ENCODE results near the gene DGAT2.

DGAT2 gene

DNA sequence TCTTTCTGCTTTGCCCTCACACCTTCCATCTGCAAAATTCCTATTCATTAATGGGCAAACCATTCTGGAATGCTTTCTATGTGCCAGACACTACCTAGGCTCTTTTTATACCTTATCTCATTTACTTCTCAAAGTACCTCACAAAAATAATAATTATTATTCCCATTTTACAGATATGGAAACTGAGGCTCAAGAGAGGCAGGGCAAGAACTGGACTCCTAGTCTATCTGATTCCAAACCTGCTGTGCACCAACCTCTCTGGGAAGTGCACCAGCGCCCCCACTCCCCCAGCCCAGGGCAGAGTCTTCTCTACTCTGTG is 826 bp upstream of the DGAT2 start:
- no peak overlapping the region for H3K4me3 ChIP-seq (replicated peaks; ENCODE audit: insufficient read depth, low read length)
- DNase-seq (ENCODE audit: low read depth in 1 of 2, low spot score in 1 of 2), result no peak
- TF ChIP-seq, protein P1, sequence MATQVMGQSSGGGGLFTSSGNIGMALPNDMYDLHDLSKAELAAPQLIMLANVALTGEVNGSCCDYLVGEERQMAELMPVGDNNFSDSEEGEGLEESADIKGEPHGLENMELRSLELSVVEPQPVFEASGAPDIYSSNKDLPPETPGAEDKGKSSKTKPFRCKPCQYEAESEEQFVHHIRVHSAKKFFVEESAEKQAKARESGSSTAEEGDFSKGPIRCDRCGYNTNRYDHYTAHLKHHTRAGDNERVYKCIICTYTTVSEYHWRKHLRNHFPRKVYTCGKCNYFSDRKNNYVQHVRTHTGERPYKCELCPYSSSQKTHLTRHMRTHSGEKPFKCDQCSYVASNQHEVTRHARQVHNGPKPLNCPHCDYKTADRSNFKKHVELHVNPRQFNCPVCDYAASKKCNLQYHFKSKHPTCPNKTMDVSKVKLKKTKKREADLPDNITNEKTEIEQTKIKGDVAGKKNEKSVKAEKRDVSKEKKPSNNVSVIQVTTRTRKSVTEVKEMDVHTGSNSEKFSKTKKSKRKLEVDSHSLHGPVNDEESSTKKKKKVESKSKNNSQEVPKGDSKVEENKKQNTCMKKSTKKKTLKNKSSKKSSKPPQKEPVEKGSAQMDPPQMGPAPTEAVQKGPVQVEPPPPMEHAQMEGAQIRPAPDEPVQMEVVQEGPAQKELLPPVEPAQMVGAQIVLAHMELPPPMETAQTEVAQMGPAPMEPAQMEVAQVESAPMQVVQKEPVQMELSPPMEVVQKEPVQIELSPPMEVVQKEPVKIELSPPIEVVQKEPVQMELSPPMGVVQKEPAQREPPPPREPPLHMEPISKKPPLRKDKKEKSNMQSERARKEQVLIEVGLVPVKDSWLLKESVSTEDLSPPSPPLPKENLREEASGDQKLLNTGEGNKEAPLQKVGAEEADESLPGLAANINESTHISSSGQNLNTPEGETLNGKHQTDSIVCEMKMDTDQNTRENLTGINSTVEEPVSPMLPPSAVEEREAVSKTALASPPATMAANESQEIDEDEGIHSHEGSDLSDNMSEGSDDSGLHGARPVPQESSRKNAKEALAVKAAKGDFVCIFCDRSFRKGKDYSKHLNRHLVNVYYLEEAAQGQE (IDR thresholded peaks at IDR 0.05; ENCODE audit: insufficient replicate concordance, low read depth), result no peak
- no peak for TF ChIP-seq POLR2AphosphoS5 (IDR thresholded peaks at IDR 0.05; ENCODE audit: low read depth)
- TF ChIP-seq GABPA (IDR thresholded peaks at IDR 0.05; ENCODE audit: low read depth), result no peak
- TF ChIP-seq, protein P2, sequence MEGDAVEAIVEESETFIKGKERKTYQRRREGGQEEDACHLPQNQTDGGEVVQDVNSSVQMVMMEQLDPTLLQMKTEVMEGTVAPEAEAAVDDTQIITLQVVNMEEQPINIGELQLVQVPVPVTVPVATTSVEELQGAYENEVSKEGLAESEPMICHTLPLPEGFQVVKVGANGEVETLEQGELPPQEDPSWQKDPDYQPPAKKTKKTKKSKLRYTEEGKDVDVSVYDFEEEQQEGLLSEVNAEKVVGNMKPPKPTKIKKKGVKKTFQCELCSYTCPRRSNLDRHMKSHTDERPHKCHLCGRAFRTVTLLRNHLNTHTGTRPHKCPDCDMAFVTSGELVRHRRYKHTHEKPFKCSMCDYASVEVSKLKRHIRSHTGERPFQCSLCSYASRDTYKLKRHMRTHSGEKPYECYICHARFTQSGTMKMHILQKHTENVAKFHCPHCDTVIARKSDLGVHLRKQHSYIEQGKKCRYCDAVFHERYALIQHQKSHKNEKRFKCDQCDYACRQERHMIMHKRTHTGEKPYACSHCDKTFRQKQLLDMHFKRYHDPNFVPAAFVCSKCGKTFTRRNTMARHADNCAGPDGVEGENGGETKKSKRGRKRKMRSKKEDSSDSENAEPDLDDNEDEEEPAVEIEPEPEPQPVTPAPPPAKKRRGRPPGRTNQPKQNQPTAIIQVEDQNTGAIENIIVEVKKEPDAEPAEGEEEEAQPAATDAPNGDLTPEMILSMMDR (IDR thresholded peaks at IDR 0.05; ENCODE audit: insufficient read depth, low read length), result no peak
- TF ChIP-seq SPI1 (IDR thresholded peaks at IDR 0.05; ENCODE audit: borderline replicate concordance, low read depth), result no peak
- no peaks in the 10 kb centered on the region for H3K27me3 ChIP-seq (ENCODE audit: insufficient read depth, poor library complexity, severe bottlenecking)
- H3K27ac ChIP-seq (replicated peaks), result no peak overlapping the region

DNA sequence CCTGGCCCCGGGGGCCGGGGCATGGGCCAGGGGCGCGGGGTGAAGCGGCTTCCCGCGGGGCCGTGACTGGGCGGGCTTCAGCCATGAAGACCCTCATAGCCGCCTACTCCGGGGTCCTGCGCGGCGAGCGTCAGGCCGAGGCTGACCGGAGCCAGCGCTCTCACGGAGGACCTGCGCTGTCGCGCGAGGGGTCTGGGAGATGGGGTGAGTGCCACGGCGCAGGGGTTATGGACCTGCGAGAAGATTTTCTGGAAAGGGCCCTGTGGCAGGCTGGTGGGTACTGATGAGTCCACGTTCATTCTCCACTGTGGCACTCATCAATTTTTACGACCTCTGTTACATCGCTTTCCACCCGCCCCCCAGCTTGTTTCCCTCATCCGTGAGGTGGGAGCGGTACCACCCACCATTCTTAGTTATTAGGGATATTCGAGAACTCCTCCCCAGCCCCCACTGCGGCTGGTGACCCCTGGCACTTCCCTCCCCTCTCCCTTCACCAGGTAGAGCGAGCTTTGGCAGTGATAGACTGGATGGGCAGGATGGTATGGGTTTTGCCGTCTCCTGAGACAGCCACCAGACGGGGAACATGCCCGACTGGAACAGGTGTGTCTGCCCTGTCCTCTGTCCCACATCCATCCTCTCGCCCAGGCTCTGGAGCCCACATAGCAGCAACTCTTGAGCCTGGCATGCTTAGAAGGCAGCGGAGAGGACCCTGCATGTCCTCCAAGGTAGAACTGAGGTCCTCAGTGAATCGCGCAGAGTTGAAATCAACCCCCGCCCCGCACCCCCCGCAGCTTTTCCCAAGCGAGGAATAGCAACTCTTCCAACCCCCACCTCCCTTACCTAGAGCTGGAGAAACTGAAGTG is 562 bp downstream of the DGAT2 start:
- DNase-seq (ENCODE audit: low read depth in 1 of 2, low spot score in 1 of 2), result no peak
- TF ChIP-seq POLR2AphosphoS5 (IDR thresholded peaks at IDR 0.05; ENCODE audit: low read depth) (no peak), SPI1 (IDR thresholded peaks at IDR 0.05; ENCODE audit: borderline replicate concordance, low read depth) (no peak), GABPA (IDR thresholded peaks at IDR 0.05; ENCODE audit: low read depth) (no peak)
- TF ChIP-seq, protein P1 (IDR thresholded peaks at IDR 0.05; ENCODE audit: insufficient replicate concordance, low read depth), result no peak
- TF ChIP-seq, protein P2 (IDR thresholded peaks at IDR 0.05; ENCODE audit: insufficient read depth, low read length), result no peak
- H3K27ac ChIP-seq (replicated peaks), result no peak overlapping the region
- no peaks in the 10 kb centered on the region for H3K27me3 ChIP-seq (ENCODE audit: insufficient read depth, poor library complexity, severe bottlenecking)
- H3K4me3 ChIP-seq (replicated peaks; ENCODE audit: insufficient read depth, low read length), result peak overlapping the region; percentile 59

DNA sequence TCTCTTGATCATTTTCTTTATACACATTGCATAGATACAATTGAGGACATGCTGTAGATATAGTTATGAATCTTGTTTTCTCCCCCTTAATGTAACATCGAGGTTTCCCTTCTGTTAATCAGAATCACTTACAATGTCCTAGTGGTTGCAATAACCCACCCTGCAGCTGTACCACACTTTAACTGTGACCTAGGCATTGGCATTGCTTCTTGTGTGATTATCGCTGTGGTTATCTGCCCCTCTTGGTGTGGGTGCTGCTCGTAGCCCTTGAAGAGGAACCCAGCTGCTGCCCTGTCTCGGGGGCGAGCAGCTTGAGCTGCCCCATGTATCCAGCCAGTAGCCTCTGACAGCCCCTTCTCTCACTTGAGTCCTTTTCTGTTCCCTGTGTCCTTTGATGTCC is 1.5 kb downstream of the DGAT2 start:
- no peak for DNase-seq (ENCODE audit: low read depth in 1 of 2, low spot score in 1 of 2)
- Histone ChIP-seq H3K27ac (replicated peaks) (no peak overlapping the region), H3K4me3 (replicated peaks; ENCODE audit: insufficient read depth, low read length) (no peak overlapping the region; the same call in 1 of the 2 replicates), H3K27me3 (ENCODE audit: insufficient read depth, poor library complexity, severe bottlenecking) (no peaks in the 10 kb centered on the region)
- TF ChIP-seq POLR2AphosphoS5 (IDR thresholded peaks at IDR 0.05; ENCODE audit: low read depth) (no peak), SPI1 (IDR thresholded peaks at IDR 0.05; ENCODE audit: borderline replicate concordance, low read depth) (no peak)
- TF ChIP-seq, protein P1 (IDR thresholded peaks at IDR 0.05; ENCODE audit: insufficient replicate concordance, low read depth), result no peak

Data from HL-60 (cell line).